NCI-H187 (cell line): ENCODE measurements around the gene PYCR2.
"Not testable (repeated sequence)": the region's sequence is repeated elsewhere in the genome, so short reads cannot be mapped to it uniquely, and the experiment has no call there.

Experiments
- DNase-seq, 2 experiments: peaks; one replicate each; lab custom pipeline; 2025; lab: John Stamatoyannopoulos, UW

The PYCR2 gene

DNA sequence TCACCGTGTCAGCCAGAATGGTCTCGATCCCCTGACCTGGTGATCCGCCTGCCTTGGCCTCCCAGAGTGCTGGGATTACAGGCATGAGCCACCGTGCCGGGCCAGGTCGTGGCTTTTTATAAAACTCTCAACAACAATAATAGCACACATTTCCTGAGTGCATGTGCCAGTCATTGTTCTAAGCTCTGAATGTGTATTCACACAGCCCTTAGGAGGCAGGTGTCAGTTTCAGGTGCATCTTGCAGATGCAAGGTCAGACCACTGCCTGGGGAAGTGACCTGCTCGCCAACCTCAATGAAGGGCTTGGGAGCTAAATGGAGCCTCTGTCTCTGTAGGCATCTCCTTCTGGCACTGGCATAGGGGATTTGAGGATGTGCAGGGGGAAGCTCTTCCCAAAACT is 18.5 kb upstream of the PYCR2 start:
- DNase-seq, result no peak

DNA sequence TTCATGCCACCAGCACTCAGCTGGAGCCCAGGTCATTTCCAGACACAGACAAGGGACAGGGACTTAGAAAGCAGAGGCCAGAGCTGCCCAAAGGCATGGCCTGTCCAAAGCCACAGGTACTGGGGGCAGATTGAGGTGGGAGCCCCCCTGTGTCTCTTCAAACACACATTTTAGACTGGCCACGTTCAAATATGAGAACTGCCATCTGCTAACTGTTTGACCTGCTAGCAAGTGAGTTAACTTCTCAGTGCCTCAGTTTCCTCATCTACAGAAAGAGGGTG is 17.8 kb upstream of the PYCR2 start:
- DNase-seq, result no peak

DNA sequence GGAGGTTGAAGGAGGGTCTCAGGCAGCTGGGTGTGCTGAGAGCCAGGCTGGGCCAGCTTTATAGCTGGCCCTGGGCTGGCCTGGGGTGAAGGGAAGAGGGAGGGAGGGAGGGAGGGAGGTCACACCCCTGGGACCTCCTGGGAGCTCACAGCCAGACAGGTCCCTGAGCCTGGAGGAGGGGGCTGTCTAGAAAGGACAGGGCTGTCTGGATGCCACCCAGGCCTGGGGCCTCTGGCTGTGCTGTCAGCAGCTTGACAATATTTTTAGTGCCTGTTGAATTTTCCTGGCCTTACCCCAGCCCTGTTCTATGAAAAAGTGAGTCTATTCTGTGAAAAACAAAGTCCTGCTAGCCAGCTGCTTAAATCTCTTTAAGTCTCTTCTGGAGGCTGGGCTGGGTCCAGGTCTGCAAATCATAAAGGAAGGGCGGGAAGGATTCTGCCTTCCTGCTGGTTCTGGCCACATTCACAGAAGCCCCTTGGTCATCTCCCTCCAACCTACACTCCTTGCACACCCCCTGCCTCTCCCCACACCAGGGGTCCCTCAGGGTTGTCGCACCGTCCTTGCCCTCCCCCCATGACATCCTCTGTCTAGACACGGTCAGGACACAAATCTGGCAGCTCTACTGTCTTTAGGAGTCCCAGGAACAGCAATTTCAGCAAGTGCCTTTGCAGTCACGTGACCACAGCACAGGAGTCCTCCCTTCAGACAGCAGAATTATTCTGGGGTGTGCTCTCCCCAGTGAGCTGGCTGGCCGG is 17.3 kb upstream of the PYCR2 start, which contains the start of gene LEFTY2:
Gene LEFTY2 (minus strand): TSS at position 34 of the 755 bp plus-strand sequence. CDS start 80 bp downstream, outside the sequence.
- no peak for DNase-seq

DNA sequence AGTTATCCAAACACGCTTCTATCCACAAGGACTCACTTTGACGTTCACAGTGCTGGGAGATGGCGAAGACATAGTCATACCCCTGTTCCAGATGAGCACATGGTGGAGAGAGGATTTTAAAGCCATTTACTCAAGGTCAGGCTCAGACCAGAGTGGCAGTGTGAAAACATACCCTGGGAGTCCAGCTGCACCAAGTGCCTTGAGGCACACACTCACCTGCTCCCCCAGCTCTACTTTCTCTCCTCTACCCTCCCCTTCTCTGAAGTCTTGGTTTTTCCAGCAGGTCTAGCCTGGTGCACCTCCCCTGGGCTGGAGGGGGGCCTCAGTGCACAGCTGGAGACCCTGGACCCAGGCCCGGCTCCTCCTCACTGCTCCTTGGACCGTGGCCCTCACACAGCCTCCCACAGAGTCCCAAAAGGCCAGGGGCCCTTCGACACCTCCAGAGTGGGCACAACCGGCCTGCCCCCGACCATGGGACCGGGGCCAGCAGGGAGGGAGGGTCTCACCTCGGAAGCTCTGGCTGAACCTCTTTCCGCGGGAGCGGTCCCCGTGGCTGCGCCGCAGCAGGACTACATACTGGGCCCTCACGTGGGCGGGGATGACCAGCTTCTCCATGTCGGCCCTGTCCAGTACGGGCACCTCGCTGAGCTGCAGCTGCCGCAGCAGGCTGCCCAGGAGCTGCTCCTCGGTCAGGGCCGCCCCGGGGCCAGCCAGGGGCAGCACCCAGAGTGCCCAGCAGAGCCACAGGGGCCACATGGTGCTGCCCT is 16.5 kb upstream of the PYCR2 start:
- DNase-seq, result no peak

DNA sequence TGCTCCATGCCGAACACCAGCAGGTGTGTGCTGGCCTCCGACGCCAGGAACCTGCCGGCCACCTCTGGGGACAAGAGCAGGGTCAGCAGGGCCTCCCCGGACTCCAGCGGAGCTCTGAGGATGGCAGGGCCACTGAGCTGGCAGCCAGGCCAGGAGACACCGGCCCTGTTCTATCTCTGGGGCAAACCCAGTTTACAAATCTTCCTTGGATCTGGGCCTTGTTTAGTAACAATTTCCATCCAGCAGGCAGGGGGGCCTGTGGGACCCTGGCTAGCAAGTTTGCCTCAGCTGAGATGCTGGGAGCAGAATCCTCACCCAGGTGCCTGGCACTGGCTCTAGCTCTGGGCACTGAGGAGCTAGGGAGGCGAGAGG is 15.9 kb upstream of the PYCR2 start:
- DNase-seq, result not testable (repeated sequence)

DNA sequence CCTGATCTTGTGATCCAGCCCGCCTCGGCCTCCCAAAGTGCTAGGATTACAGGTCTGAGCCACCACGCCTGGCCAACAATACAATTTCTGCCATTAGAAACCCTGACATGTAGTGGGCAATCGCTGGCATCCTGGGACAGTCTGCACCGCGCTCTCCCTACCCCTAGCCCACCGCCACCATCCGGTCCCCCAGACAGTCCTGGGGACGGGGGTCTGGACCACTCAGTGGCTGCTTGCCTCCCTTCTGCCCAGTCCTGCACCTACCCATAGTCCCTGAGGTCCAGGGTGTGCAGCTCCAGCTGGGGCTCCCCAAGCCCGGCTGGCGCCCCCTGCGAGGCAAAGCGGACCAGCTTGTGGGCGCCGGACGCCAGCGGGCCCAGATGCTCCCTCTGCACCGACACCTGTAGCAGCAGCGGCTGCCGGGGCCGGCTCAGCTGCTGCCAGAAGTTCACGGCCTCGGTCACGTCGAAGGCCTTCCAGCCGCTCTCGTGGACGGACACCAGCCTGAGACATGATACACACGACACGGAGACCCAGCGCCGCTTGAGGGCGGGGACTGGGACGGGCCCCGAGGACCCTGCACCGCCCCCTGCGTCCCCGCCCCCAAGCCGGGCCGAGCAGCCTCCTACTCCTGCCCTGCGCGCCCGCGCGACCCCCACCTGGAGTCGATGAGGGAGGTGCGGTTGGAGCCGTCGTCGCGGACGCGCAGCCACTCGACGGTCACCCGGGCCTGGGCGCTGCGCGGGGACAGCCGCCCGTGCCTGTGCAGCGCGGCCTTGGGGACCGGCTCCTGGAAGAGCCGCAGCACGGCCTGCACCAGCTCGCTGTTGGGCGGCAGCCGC is 15.3 kb upstream of the PYCR2 start:
- not testable (repeated sequence) for DNase-seq

DNA sequence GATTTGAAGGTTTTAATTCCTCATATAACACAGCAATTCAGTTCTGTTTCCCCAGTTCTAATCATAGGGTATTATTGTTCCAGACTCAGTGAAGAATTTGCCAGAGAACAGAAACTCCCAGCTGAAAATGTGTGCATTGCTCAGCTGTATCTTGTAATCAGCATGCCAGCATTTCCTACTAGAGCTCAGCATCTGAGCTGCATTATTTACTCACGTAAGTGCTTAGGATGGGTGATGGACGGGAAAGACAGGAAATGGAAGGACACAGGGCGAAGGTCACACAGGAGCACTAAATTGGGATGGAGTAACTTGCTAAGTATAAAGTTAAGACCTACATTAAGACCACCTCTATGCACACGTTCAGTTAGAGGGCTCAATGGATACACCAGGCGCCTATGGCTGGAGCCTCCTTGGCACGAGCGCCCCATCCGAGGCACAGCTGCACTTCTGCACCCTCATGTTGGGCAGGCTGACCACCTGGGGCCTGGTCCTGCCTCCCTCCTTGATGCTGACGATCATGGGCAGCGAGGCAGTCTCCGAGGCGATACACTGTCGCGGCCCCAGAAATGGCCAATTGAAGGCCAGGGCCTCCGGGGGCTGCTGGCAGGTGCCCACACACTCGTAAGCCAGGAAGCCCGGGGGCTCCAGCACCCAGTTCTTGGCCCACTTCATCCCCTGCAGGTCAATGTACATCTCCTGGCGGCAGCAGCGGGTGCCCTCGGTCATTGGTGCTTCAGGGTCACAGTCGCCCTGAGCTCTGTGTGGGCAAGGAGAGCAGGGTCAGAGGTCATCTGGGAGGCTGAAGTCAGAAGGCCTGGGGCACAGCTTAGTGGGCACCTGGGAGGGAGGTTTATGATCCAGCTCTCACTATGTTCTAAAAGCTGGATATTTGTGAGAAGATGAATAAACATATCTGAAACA is 13.3 kb upstream of the PYCR2 start:
- no peak for DNase-seq

DNA sequence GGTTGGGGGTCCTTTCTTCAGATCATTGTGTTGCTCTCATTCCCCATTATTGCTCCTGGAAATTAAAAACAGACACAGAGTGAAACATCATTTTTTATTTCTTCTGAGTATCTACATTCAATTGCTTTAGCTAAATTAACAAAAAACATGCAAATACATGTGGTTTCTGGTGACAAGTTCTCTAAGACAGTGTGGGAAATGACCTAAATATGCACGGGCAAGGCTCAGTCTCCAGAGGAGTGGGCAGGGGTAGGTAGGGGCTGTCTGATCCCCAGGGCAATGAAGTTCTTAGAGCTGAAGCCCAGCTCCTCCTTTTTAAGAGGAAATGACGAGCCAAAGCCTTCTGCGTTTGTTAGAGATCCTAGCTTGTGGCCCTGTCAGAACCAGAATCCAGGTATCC is 12.5 kb upstream of the PYCR2 start:
- no peak for DNase-seq

DNA sequence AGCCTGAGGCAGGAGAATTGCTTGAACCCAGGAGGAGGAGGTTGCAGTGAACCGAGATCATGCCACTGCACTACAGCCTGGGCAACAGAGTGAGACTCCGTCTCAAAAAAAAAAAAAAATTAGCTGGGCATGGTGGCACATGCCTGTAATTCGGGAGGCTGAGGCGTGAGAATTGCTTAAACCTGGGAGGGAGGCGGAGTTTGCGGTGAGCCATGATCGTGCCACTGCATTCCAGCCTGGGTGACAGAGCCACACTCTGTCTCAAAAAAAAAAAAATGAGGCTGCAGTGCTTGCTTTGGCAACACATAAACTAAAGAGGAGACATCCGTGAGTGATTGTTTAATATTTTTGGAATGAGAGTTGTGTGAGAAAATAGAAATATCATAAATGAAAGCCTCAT is 12.0 kb upstream of the PYCR2 start:
- DNase-seq, result not testable (repeated sequence)

DNA sequence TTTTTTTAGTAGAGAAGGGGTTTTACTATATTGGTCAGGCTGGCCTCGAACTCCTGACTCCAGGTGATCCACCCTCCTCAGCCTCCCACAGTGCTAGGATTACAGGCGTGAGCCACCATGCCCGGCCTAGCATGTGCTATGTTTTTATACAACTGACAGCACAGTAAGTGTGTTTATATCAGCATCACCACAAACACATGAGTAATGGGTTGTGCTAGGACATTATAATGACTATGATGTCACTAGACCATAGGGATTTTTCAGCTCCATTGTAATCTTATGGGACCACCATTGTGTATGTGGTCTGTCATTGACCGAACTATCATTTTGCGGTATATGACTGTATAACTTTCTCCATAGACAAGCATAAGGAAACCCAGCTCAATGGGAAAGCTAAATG is 10.7 kb upstream of the PYCR2 start:
- DNase-seq, result no peak

DNA sequence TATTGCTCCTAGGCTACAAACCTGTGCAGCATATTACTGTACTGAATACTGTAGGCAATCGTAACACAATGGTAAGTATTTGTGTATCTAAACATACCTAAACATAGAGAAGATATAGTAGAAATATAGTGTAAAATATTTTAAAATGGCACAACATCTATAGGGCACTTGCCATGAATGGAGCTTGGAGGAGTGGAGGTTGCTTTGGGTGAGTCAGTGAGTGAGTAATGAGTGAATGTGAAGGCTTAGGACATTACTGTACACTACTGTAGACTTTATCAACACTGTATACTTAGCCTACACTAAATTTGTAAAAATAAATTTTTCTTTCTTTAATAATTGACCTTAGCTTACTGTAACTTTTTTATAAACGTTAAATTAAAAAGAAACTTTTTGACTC is 9.0 kb upstream of the PYCR2 start:
- no peak for DNase-seq

DNA sequence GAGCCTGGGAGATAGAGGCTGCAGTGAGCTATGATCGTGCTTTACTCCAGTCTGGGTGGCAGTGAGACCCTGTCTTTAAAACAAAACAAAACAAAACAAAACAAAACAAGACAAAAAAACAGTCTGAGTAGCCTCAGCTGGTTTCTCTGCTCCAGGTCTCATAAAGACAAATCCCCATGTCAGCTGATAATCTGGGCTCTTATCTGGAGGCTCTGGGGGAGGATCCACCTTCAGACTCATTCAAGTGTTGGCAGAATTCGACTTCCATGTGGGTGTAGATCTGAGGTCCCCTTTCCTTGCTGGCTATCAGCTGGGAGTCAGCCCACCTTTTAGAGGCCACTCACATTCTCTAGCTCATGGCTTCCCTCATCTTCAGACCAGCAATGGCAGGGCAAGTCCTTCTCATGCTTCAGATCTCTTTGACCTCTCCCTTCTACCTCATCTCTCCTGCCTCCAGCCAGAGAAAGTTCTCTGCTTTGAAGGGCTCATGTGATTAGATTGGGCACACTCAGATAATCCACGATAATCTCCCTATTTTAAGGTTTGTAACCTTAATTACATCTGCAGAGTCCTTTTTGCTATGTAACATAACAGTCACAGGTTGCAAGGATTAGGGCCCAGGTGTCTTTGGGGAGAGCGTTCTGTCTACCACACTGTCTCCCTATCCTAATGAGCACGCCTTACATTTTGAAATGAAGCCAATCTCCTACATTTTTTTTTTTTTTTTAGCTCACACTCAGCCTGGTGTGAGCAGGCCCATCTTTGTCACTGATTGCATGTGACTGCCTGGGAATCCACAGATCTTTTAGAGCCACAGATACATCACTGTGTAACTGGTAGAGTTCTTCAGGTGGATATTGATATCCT is 7.5 kb upstream of the PYCR2 start:
- no peak for DNase-seq

DNA sequence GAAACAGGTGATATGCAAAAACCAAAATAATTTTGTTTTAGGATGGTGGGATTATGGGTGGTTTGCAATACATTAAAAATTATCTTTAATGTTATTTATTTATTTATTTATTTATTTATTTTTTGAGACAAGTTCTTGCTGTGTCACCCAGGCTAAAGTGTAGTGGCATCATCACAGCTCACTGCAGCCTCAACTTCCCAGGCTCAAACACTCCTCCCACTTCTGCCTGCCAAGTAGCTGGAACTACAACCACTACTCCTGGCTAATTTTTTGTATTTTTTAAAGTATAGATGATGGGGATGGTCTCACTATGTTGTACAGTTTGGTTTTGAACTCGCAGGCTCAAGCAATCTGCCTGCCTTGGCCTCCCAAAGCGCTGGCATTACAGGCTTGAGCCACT is 6.5 kb upstream of the PYCR2 start:
- no peak for DNase-seq

DNA sequence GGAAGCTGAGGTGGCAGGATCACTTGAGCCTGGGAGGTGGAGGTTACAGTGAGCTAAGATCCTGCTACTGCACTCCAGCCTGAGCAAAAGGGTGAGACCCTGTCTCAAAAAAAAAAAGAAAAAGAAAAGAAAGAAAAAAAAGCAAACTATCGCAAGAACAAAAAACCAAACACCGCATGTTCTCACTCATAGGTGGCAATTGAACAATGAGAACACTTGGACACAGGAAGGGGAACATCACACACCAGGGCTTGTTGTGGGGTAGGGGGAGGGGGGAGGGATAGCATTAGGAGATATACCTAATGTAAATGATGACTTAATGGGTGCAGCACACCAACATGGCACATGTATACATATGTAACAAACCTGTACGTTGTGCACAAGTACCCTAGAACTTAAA is 5.4 kb upstream of the PYCR2 start:
- DNase-seq, result not testable (repeated sequence)

DNA sequence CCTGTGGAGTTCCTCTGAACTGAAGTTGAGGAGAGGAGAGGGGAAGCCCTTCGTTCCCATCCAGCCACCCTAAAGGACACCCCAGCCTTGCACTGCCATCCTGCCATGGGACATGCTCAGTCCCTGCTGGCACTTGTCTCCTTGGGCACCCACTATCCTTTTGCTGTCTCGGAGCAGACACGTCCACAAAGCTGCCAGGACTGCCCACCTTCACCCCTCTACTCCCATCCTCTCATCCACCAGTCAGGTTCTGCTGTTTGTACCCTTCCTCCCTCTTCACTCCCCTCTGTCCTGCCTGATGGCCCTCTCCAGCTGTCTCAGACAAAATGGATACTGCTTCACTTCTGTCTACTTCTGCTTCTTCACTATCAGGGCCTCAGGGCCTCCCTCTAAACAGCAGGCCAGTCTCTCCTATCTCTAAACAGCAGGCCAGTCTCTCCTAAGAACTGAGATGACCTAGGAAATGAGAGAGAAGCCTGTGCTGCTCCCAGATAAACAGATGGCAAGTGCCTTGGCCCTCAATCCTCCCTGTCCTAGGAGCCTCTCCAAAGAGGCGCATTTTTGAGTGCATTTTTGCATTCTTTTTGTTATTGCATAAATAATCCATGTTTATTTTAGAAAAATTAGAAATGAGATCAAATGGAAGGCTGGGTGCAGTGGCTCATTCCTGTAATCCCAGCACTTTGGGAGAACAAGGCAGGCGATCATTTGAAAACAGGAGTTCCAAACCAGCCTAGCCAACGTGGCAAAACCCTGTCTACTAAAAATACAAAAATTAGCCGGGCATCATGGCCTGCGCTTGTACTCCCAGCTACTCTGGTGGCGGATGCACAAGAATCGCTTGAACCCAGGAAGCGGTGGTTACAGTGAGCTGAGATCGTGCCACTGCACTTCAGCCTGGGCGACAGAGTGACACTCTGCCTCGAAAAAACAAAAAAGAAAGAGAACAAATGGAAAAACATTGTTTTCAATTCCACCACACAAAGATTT is 4.4 kb upstream of the PYCR2 start:
- DNase-seq, result no peak

DNA sequence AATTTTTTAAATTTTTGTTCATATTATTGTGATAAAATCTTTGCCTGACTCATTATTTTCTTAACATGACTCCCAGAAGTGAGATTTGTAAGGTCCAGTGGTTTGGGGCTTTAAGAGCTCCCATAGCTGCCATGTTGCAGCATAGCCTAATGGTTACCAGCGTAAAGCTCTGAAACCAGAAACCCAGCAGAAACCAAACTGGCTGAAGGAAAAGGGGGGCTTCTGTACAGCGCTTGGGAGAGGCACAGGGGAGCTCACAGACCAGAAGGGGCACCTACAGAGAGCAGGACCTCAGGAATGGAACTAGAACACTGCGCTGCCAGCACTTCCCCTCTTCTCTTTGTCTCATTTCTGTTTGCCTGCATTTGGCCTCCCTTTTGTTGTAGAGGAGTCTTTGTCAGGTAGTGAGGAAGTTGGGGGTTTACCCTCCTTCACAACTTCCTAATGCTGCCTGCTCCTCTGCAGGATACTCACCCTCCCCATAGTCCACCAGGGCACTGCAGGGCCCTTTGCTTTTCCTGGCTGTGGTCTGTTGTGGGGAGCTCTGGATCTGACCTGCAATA is 2.6 kb upstream of the PYCR2 start:
- no peak for DNase-seq

DNA sequence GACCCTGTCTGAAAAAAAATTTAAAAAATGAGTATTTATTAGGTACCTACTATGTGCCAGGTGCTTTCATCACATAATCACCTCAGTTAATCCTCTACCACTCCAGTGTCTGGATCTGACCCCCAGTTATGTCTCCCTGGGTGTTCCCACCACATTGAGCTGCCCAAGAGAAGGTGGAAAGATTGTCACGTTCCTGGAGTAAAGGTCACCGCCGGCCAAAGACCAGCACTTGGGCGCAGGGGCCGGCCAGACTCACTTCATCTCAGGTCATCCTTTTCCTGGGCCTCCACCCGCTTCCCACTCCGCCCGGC is 714 bp downstream of the PYCR2 start:
- no peak for DNase-seq

DNA sequence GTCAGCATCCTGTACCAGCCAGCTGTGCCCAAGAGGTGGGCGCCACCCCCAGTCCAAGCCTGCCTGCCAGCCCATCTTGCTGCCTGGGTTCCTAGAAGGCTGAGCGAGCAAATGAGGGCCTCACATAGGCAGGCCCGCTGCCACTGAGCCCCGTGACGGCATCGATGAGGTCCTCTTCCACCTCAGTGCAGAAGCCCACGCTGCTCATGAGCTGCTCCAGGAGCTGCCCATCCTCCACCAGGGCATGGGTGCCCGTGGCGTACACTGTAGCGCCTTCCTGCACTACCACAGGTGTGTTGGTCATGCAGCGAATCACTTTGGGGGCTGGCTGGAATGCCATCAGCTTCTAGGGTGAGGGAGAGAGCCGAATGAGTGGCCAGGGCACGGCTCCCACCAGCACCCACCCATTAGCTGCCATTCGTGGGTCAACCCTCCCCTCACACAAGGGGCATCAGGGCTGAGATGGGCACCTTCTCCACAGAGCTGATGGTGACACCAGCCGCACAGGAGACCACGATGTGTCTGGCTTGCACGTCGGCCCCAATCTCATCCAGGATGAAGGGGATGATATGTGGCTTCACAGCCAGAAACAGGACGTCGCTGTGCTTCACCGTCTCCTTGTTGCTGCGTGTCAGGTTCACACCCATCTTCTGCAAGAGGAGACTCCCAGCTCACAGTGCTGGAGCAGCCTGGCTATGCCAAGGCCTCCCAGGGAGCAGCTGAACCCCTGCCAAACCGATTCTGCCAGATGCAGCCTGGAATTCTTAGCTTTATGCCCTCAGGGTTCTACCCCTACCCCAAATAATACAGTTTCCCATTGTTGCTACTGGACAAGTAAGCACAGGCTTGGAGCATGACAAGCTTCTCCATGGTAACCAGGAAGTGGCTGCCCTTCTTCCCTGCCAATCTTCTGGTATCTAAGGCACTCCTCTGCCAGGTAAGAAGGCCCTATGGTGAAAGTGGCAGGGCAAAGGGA is 2.0 kb downstream of the PYCR2 start:
- DNase-seq, result no peak
